Measurements from ENCODE around the gene TMEM150A.

The TMEM150A gene

GRCh38 chr2:85602476-85603234 is at the start of gene TMEM150A:
Gene TMEM150A, minus strand, starts transcription at chr2:85602698. Its CDS starts 750 bp downstream, at chr2:85601948.
- Mint-ChIP-seq H3K36me3 (peaks cover 2% of the 10 kb centered on the region), H3K4me3 (peak within 1 kb of the TSS; percentile 91), H3K27ac (peak within 1 kb of the TSS; percentile 86), H3K4me1 (peaks cover 18% of the 10 kb centered on the region), H3K9me3 (no peaks in the 10 kb centered on the region), H3K27me3 (no peaks in the 10 kb centered on the region)
- peak; percentile 84 to 87 for DNase-seq (ENCODE audit: low spot score in 2 of 2)
- peak; percentile 96 for ATAC-seq (ENCODE audit: low read depth)

GRCh38 chr2:85652056-85652455 is 49.6 kb upstream of the TMEM150A start:
- H3K27me3 Mint-ChIP-seq, result no peaks in the 10 kb centered on the region
- no peak for ATAC-seq (ENCODE audit: low read depth)
- H3K36me3 Mint-ChIP-seq, result peaks cover 38% of the 10 kb centered on the region
- H3K27ac Mint-ChIP-seq, result no peak overlapping the region
- no peak for DNase-seq (ENCODE audit: low spot score in 2 of 2)
- peaks cover 14% of the 10 kb centered on the region for H3K4me1 Mint-ChIP-seq
- no peak overlapping the region for H3K4me3 Mint-ChIP-seq
- H3K9me3 Mint-ChIP-seq, result no peaks in the 10 kb centered on the region

- H3K27ac Mint-ChIP-seq, result no peak overlapping the region
- H3K9me3 Mint-ChIP-seq, result no peaks in the 10 kb centered on the region
- H3K4me3 Mint-ChIP-seq, result no peak overlapping the region
- H3K36me3 Mint-ChIP-seq, result peaks cover 33% of the 10 kb centered on the region
- no peak for DNase-seq (ENCODE audit: low spot score in 2 of 2)
- H3K27me3 Mint-ChIP-seq, result no peaks in the 10 kb centered on the region
- H3K4me1 Mint-ChIP-seq, result peaks cover 14% of the 10 kb centered on the region
- ATAC-seq (ENCODE audit: low read depth), result no peak
These were observed 48.6 kb upstream of the TMEM150A start for GRCh38 chr2:85651097-85651496.

- Mint-ChIP-seq H3K27me3 (no peaks in the 10 kb centered on the region), H3K9me3 (no peaks in the 10 kb centered on the region), H3K36me3 (peaks cover 33% of the 10 kb centered on the region), H3K4me3 (no peak overlapping the region), H3K27ac (no peak overlapping the region), H3K4me1 (peaks cover 14% of the 10 kb centered on the region)
- ATAC-seq (ENCODE audit: low read depth), result no peak
- DNase-seq (ENCODE audit: low spot score in 2 of 2), result no peak
These were observed 48.0 kb upstream of the TMEM150A start for GRCh38 chr2:85650456-85650855.

GRCh38 chr2:85649201-85650190 is 47.0 kb upstream of the TMEM150A start:
- H3K4me3 Mint-ChIP-seq, result no peak overlapping the region

GRCh38 chr2:85648619-85649018 is 46.1 kb upstream of the TMEM150A start:
- Mint-ChIP-seq H3K4me1 (peaks cover 14% of the 10 kb centered on the region), H3K36me3 (peaks cover 31% of the 10 kb centered on the region), H3K27me3 (no peaks in the 10 kb centered on the region), H3K9me3 (no peaks in the 10 kb centered on the region), H3K4me3 (no peak overlapping the region), H3K27ac (no peak overlapping the region)
- ATAC-seq (ENCODE audit: low read depth) (peak; percentile 48), DNase-seq (ENCODE audit: low spot score in 2 of 2) (peak; percentile 28 to 34)

More at GRCh38 chr2:85649201-85650190, 47.0 kb upstream of the TMEM150A start:
- peaks cover 33% of the 10 kb centered on the region for H3K36me3 Mint-ChIP-seq
- no peak for DNase-seq (ENCODE audit: low spot score in 2 of 2)
- H3K27me3 Mint-ChIP-seq, result no peaks in the 10 kb centered on the region
- H3K4me1 Mint-ChIP-seq, result peaks cover 14% of the 10 kb centered on the region
- H3K27ac Mint-ChIP-seq, result no peak overlapping the region
- no peak for ATAC-seq (ENCODE audit: low read depth)
- no peaks in the 10 kb centered on the region for H3K9me3 Mint-ChIP-seq

- H3K36me3 Mint-ChIP-seq, result peaks cover 28% of the 10 kb centered on the region
- H3K9me3 Mint-ChIP-seq, result no peaks in the 10 kb centered on the region
- no peak overlapping the region for H3K27ac Mint-ChIP-seq
- peaks cover 14% of the 10 kb centered on the region for H3K4me1 Mint-ChIP-seq
- DNase-seq (ENCODE audit: low spot score in 2 of 2) (peak; percentile 56 to 57), ATAC-seq (ENCODE audit: low read depth) (peak; percentile 98)
- H3K27me3 Mint-ChIP-seq, result no peaks in the 10 kb centered on the region
- peak overlapping the region; percentile 18 for H3K4me3 Mint-ChIP-seq
These were observed 45.5 kb upstream of the TMEM150A start for GRCh38 chr2:85647823-85648526.

GRCh38 chr2:85646166-85646565 is 43.7 kb upstream of the TMEM150A start:
- no peak overlapping the region for H3K4me3 Mint-ChIP-seq
- H3K9me3 Mint-ChIP-seq, result no peaks in the 10 kb centered on the region
- no peak for DNase-seq (ENCODE audit: low spot score in 2 of 2)
- H3K27ac Mint-ChIP-seq, result no peak overlapping the region
- no peaks in the 10 kb centered on the region for H3K27me3 Mint-ChIP-seq
- peaks cover 14% of the 10 kb centered on the region for H3K4me1 Mint-ChIP-seq
- ATAC-seq (ENCODE audit: low read depth), result no peak
- H3K36me3 Mint-ChIP-seq, result peaks cover 34% of the 10 kb centered on the region

- Mint-ChIP-seq H3K4me1 (peaks cover 14% of the 10 kb centered on the region), H3K27ac (no peak overlapping the region), H3K27me3 (no peaks in the 10 kb centered on the region), H3K9me3 (no peaks in the 10 kb centered on the region), H3K4me3 (no peak overlapping the region), H3K36me3 (peaks cover 39% of the 10 kb centered on the region)
- DNase-seq (ENCODE audit: low spot score in 2 of 2) (no peak), ATAC-seq (ENCODE audit: low read depth) (no peak)
These were observed 42.4 kb upstream of the TMEM150A start for GRCh38 chr2:85644909-85645308.

- no peak for ATAC-seq (ENCODE audit: low read depth)
- H3K36me3 Mint-ChIP-seq, result peaks cover 33% of the 10 kb centered on the region
- no peak overlapping the region for H3K4me3 Mint-ChIP-seq
- H3K27ac Mint-ChIP-seq, result no peak overlapping the region
- no peaks in the 10 kb centered on the region for H3K9me3 Mint-ChIP-seq
- H3K27me3 Mint-ChIP-seq, result no peaks in the 10 kb centered on the region
- peaks cover 1% of the 10 kb centered on the region for H3K4me1 Mint-ChIP-seq
- DNase-seq (ENCODE audit: low spot score in 2 of 2), result no peak
These were observed 40.2 kb upstream of the TMEM150A start for GRCh38 chr2:85642725-85643124.

- Mint-ChIP-seq H3K36me3 (peaks cover 35% of the 10 kb centered on the region), H3K4me1 (peaks cover 11% of the 10 kb centered on the region), H3K9me3 (no peaks in the 10 kb centered on the region), H3K4me3 (no peak overlapping the region), H3K27me3 (no peaks in the 10 kb centered on the region), H3K27ac (no peak overlapping the region)
- ATAC-seq (ENCODE audit: low read depth), result no peak
- no peak for DNase-seq (ENCODE audit: low spot score in 2 of 2)
These were observed 33.1 kb upstream of the TMEM150A start for GRCh38 chr2:85635636-85636035.

- Mint-ChIP-seq H3K4me3 (no peak overlapping the region), H3K4me1 (peaks cover 11% of the 10 kb centered on the region), H3K27ac (peak overlapping the region; percentile 78), H3K9me3 (no peaks in the 10 kb centered on the region), H3K36me3 (peaks cover 34% of the 10 kb centered on the region), H3K27me3 (no peaks in the 10 kb centered on the region)
- DNase-seq (ENCODE audit: low spot score in 2 of 2) (no peak), ATAC-seq (ENCODE audit: low read depth) (no peak)
These were observed 32.5 kb upstream of the TMEM150A start for GRCh38 chr2:85635011-85635410.

GRCh38 chr2:85631316-85631715 is 28.8 kb upstream of the TMEM150A start:
- Mint-ChIP-seq H3K4me3 (no peak overlapping the region), H3K36me3 (peaks cover 19% of the 10 kb centered on the region), H3K9me3 (no peaks in the 10 kb centered on the region), H3K27me3 (no peaks in the 10 kb centered on the region), H3K4me1 (peaks cover 11% of the 10 kb centered on the region), H3K27ac (no peak overlapping the region)
- DNase-seq (ENCODE audit: low spot score in 2 of 2) (no peak), ATAC-seq (ENCODE audit: low read depth) (no peak)
